HepG2 (cell line): ENCODE results near the gene C16orf89.
"Not testable (repeated sequence)": the region's sequence is repeated elsewhere in the genome, so short reads cannot be mapped to it uniquely, and the experiment has no call there.

Experiments used
- CBX2 ChIP-seq, 2 experiments: fragments of 200-600 bp in 1 of 2; sonication (generic); formaldehyde crosslinking in 1 of 2; IDR thresholded peaks; 2 replicates each; pipeline versions ENCODE4 v1.7.0 to v1.8.1; 2018 to 2022; ENCODE audit warnings: low read depth in 2 of 2, low read length in 1 of 2, mild to moderate bottlenecking in 1 of 2, missing genetic modification reagents in 1 of 2
- CEBPB ChIP-seq: IDR thresholded peaks from 2 replicates; pipeline ENCODE4 v1.6.1; 2011; ENCODE audit warnings: low read depth, low read length, improper control_type of control experiment, borderline replicate concordance
- CHD2 ChIP-seq: IDR thresholded peaks from 2 replicates; pipeline ENCODE4 v1.6.1; 2011; ENCODE audit warnings: low read depth, low read length, improper control_type of control experiment
- CREM ChIP-seq, 2 experiments: sonication (generic) in 1 of 2; formaldehyde crosslinking in 1 of 2; IDR thresholded peaks; 2 replicates each; pipeline versions ENCODE4 v1.4.0 to v1.6.1; 2016 to 2020; ENCODE audit warnings: antibody characterized with exemption in 1 of 2, mild to moderate bottlenecking in 1 of 2, missing genetic modification reagents in 1 of 2
- CTCF ChIP-seq: sonication (generic); formaldehyde crosslinking; IDR thresholded peaks from 2 replicates; pipeline ENCODE4 v1.5.0; 2020; ENCODE audit warnings: mild to moderate bottlenecking, missing genetic modification reagents, moderate library complexity
- KLF15 ChIP-seq: sonication (generic); formaldehyde crosslinking; IDR thresholded peaks from 2 replicates; pipeline ENCODE4 v1.8.1; 2023; ENCODE audit warnings: borderline replicate concordance, mild to moderate bottlenecking, inconsistent platforms, missing genetic modification reagents, mixed read lengths
- ZMYM2 ChIP-seq: sonication (generic); formaldehyde crosslinking; IDR thresholded peaks from 2 replicates; pipeline ENCODE4 v1.8.0; 2022; ENCODE audit warnings: mild to moderate bottlenecking, missing genetic modification reagents
- ZNF616 ChIP-seq: sonication (generic); formaldehyde crosslinking; IDR thresholded peaks from 2 replicates; pipeline ENCODE4 v1.5.0; 2020; ENCODE audit warnings: low read depth, mild to moderate bottlenecking, missing genetic modification reagents
- ZNF740 ChIP-seq: sonication (generic); formaldehyde crosslinking; IDR thresholded peaks from 2 replicates; pipeline ENCODE4 v1.4.0; 2020; ENCODE audit warnings: missing genetic modification reagents
- TF ChIP-seq, protein P1 (sequence below): sonication (generic); formaldehyde crosslinking; IDR thresholded peaks from 2 replicates; pipeline ENCODE4 v1.8.0; 2022; ENCODE audit warnings: missing genetic modification reagents, mild to moderate bottlenecking, inconsistent platforms, borderline replicate concordance
- TF ChIP-seq, protein P2 (sequence below): sonication (generic); formaldehyde crosslinking; IDR thresholded peaks from 2 replicates; pipeline ENCODE4 v1.4.0; 2020; ENCODE audit warnings: mild to moderate bottlenecking, missing genetic modification reagents

DNA sequence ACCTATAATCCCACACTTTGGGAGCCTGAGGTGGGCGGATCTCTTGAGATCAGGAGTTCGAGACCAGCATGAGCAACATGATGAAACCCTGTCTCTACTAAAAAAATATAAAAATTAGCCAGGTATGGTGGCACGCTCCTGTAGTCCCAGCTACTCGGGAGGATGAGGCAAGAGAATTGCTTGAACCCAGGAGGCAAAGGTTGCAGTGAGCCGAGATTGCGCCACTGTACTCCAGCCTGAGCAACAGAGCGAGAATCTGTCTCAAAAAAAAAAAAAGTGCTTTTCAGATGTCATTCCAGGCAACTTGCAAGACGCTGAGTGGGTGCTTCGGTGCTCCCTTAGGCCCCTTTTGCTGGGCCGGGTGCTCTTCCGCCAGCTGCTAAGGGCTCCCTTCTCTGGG lies 21.2 kb downstream of the C16orf89 start:
- TF ChIP-seq CBX2 (IDR thresholded peaks at IDR 0.05; ENCODE audit: low read depth, low read length); CBX2 (CRISPR knock-in tag; IDR thresholded peaks at IDR 0.05; ENCODE audit: low read depth); ZNF616 (CRISPR knock-in tag); KLF15 (CRISPR knock-in tag); CHD2; CREM (IDR thresholded peaks at IDR 0.05); CREM (CRISPR knock-in tag; IDR thresholded peaks at IDR 0.05); CTCF (CRISPR knock-in tag); ZMYM2 (CRISPR knock-in tag); ZNF740 (CRISPR knock-in tag): not testable (repeated sequence)
- TF ChIP-seq, protein P1, sequence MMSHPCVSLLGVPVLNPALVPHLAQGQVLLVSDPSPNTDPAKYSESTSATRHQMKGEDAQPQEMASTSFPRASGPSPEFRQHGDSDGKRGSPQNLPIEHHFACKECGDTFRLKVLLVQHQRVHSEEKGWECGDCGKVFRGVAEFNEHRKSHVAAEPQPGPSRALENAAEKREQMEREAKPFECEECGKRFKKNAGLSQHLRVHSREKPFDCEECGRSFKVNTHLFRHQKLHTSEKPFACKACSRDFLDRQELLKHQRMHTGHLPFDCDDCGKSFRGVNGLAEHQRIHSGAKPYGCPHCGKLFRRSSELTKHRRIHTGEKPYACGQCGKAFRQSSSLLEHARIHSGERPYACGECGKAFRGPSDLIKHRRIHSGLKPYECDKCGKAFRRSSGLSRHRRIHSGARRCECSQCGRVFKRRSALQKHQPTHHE: not testable (repeated sequence)
- peak; percentile 52; the same call in 1 of the 2 replicates for TF ChIP-seq CEBPB
- TF ChIP-seq, protein P2, sequence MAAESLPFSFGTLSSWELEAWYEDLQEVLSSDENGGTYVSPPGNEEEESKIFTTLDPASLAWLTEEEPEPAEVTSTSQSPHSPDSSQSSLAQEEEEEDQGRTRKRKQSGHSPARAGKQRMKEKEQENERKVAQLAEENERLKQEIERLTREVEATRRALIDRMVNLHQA: not testable (repeated sequence)
